Measurements from ENCODE around the gene DDX28. TPM values are rescaled to one million over a fixed set of nuclear protein-coding genes. Genes with fewer than 3 reads are reported as not detected.

The DDX28 gene
- total and polyA plus RNA-seq, 9 of the 15 experiments (the other 6 are each of a cell fraction or from before 2014, with no cell fraction given), result 2.8 to 24.5 (median 15.9) TPM

DNA sequence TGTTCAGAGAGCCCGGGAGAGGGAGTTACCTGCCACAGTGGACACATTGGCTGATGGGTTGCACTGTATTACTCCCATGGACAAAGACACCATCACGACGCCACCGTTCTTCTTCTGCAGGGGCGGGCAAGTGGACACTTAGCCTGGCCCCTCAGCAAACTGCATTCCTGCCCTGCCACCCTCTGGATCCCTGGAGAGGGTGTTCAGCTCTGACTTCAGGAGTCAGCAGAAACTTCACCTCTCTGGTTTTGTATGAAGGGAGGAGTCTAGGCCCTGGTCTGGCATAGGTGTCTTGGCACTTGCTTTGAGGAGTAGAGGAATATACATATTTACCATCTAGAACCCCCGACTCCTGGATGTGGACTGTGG, 33.0 kb downstream of the DDX28 start:
- no peak for DNase-seq (ENCODE audit: extremely low read depth in 1 of 4, low spot score in 3 of 4)
- H3K9me3 ChIP-seq (replicated peaks; ENCODE audit: control insufficient read depth, insufficient read depth, low read depth, low read length), result no peaks in the 10 kb centered on the region
- H3K79me2 ChIP-seq (ENCODE audit: control insufficient read depth, insufficient read depth, low read length), result no peaks in the 10 kb centered on the region
- peaks cover 20 to 29% of the 10 kb centered on the region in 2 experiments for H3K4me1 ChIP-seq (replicated peaks in 1 of 2; ENCODE audit: control insufficient read depth in 2 of 2, insufficient read depth in 2 of 2, low read length in 2 of 2)
- H3K4me2 ChIP-seq (ENCODE audit: insufficient read depth, low read length), result no peak overlapping the region
- no peaks in the 10 kb centered on the region for H3K27me3 ChIP-seq (ENCODE audit: control insufficient read depth in 2 of 2, insufficient read depth in 2 of 2, low read length in 2 of 2)
- no TSS peak for BruUV-seq (replicated peaks)
- no peak overlapping the region for H3K27ac ChIP-seq (ENCODE audit: extremely low read depth, low read depth, low read length)
- ChIA-PET POLR2A (interaction anchor here (0.6 to 1.9 kb wide), 3 partner anchors 32 to 181 kb away, joined by 3 to 4 read pairs (median 4); partner anchors contain the start of genes DDX28 and DUS2), CTCF (ENCODE audit: low intra/inter-chr PET ratio) (interaction anchor here (0.6 kb wide), 1 partner anchor 63 kb away, joined by 3 read pairs; no protein-coding TSS in a partner anchor)
- intact Hi-C loops (cut with micrococcal nuclease), result no loop called here
- no peaks in the 10 kb centered on the region for H3K9me1 ChIP-seq (ENCODE audit: control insufficient read depth, insufficient read depth, low read length)
- peak in 1 of 2 experiments; percentile 37; a peak in 2 of 4 replicates for TF ChIP-seq RAD21 (CRISPR knock-in tag; conservative IDR thresholded peaks at IDR 0.05 in 1 of 2, IDR thresholded peaks at IDR 0.05 in 1 of 2)
- TF ChIP-seq, protein P1, sequence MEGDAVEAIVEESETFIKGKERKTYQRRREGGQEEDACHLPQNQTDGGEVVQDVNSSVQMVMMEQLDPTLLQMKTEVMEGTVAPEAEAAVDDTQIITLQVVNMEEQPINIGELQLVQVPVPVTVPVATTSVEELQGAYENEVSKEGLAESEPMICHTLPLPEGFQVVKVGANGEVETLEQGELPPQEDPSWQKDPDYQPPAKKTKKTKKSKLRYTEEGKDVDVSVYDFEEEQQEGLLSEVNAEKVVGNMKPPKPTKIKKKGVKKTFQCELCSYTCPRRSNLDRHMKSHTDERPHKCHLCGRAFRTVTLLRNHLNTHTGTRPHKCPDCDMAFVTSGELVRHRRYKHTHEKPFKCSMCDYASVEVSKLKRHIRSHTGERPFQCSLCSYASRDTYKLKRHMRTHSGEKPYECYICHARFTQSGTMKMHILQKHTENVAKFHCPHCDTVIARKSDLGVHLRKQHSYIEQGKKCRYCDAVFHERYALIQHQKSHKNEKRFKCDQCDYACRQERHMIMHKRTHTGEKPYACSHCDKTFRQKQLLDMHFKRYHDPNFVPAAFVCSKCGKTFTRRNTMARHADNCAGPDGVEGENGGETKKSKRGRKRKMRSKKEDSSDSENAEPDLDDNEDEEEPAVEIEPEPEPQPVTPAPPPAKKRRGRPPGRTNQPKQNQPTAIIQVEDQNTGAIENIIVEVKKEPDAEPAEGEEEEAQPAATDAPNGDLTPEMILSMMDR (IDR thresholded peaks at IDR 0.05 in 2 of 3, conservative IDR thresholded peaks at IDR 0.05 in 1 of 3; ENCODE audit: insufficient read depth in 2 of 3, low read depth in 1 of 3, low read length in 3 of 3), result peak in 2 of 3 experiments; percentile 17 to 37; a peak in 2 of 6 replicates
- TF ChIP-seq SAFB (IDR thresholded peaks at IDR 0.05; ENCODE audit: borderline replicate concordance, low read depth, low read length), result no peak
- no peak for ATAC-seq
- H3K36me3 ChIP-seq (ENCODE audit: control insufficient read depth, insufficient read depth, low read length), result no peaks in the 10 kb centered on the region
- WGBS (ENCODE audit: insufficient coverage, low coverage, missing lambda C conversion rate), result 56% methylated on average over 6 of the region's 6 CpGs
- H2AFZ ChIP-seq (ENCODE audit: low read depth, low read length), result no peak overlapping the region
- H4K20me1 ChIP-seq (replicated peaks; ENCODE audit: control insufficient read depth, insufficient read depth, low read length), result no peaks in the 10 kb centered on the region
- in situ Hi-C loops (cut with MboI), result loop anchor here (10.0 kb wide), 1 partner anchor 325 kb away; the partner anchor contains the start of genes PRMT7 and SLC7A6OS
- FAIRE-seq, result no peak
- no peak overlapping the region for H3K4me3 ChIP-seq
- no peak overlapping the region for H3K9ac ChIP-seq (ENCODE audit: insufficient read depth in 1 of 2, low read depth in 2 of 2, low read length in 2 of 2)

Measured in K562 (cell line).